Hematopoietic multipotent progenitor cell treated with erythropoietin and hydrocortisone succinate and interleukin-3 and kit ligand, for 17 days (in vitro differentiated cells): ENCODE measurements around the gene MCM7.

Experiments
- DNase-seq: peaks from one replicate; pipeline ENCODE4 v3.0.0-alpha.2; 2015; ENCODE audit warnings: low spot score

MCM7 gene

DNA sequence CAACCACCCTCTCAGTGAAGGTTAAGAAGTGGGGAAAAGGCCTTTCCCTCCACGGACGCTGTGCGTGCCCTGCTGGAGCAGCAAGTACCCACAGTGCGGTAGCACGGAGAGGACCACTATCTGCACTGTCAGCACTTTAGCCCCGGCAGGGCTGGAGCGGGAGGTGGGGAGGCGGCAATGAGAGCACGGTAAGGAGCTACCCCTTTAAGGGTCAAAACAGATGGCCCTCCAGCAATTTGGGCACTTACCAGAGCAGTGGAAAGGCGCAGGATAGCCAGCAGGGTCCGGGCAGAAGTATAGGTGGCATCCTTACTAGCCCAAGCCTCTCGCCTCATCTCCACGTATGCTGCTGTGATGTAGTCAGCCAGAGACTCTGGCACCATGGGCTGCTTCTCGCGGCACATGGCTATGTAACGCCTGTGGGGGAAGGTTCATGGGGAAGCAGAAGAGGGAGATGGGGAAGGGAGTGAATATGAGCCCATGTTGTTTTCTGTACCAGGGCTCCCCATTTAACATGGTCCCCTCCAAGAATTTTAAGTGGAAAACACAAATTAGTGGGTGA, 7.2 kb downstream of the MCM7 start:
- no peak for DNase-seq

DNA sequence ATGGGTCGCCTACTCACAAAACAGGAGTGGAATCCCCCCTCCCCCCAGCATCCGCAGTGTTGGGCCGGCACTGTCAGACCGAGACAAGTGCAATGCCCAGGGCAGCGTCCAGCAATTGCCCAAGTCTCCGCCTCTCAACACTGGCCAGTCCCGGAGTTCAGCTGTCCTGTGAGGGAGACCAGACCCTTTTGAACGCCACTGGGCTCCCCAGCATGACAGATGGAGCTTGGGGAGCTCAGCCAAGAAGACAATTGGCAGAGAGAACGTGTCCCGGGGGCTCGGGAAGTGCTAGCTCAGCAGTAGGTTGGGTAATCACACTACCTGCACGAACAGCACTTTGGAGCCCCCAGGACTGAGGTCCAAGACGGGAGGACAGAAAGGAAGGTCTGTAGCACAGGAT, 7.7 kb downstream of the MCM7 start:
- no peak for DNase-seq

DNA sequence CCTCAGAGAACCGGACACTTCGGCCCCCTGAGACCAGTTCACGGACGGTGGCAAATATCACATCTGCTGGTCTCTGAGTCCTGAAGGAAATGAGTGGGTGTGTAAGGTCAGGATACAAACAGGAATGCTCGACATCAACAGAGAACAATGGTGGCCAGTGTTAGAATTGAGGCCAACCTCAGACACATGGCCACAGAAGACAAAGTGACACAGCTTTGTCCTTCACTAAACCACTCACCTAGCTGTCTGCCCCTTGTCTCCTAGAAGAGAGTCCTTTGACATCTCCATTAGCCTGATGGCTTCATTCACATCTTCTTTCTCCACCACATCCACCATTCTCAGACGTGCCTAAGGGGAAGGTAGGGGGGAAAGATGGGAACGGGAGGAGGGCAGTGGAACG, 8.1 kb downstream of the MCM7 start:
- no peak for DNase-seq

DNA sequence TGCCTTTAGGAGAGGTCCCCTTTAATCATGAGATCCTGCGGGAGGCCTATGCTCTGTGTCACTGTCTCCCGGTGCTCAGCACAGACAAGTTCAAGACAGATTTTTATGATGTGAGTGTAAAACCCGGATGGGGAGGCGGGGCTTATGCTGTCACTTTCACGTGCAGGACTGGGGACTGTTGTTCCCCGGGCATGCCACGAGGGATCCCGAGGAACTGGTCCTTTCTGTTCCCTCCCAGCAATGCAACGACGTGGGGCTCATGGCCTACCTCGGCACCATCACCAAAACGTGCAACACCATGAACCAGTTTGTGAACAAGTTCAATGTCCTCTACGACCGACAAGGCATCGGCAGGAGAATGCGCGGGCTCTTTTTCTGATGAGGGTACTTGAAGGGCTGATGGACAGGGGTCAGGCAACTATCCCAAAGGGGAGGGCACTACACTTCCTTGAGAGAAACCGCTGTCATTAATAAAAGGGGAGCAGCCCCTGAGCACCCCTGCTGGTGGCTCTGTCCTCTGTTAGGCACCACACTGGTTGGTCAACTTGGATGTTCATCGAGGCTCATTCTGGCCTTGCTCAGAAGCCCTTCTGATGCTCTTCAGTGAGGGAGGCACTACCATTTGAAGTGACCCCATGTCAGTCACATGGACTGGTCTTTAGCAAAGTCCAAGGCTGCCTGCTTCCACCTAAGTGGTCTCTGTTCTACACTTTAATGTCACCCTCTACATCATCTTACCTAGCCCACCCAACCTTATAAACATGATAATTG, 9.6 kb downstream of the MCM7 start:
- DNase-seq = no peak

DNA sequence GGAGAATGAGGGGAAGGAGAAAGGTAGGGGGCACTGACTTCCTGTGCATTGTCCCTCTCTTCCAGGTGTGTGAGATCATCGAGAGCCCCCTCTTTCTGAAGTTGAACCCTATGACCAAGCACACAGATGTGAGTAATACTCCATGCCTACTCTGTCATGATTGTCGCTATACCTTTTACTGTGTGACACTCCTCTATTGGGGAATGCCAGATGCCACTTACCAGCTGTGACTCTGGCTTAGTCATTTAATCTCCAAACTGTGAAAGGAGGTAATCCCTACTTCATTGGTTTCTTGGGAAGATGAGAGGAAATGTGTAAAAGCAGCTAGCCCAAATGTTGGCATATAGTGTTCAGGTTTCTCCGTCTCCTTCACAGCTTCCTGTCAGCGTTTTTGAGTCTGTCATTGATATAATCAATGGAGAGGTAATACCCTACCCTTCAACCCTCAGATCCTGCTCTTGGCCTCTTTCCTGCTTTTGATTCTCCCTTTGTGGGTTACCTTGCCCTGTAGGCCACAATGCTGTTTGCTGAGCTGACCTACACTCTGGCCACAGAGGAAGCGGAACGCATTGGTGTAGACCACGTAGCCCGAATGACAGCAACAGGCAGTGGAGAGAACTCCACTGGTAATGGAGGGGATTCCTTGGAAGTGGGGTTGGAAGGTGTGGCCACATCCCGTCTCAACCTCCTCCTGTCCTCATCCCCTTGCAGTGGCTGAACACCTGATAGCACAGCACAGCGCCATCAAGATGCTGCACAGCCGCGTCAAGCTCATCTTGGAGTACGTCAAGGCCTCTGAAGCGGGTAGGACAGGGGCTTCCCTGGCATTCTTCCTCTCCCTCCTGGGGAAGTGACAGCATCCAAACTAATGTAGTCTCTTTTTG, 10.4 kb downstream of the MCM7 start:
- no peak for DNase-seq

GRCh38 chr7:100089458-100090196, 11.6 kb downstream of the MCM7 start:
- DNase-seq = no peak

DNA sequence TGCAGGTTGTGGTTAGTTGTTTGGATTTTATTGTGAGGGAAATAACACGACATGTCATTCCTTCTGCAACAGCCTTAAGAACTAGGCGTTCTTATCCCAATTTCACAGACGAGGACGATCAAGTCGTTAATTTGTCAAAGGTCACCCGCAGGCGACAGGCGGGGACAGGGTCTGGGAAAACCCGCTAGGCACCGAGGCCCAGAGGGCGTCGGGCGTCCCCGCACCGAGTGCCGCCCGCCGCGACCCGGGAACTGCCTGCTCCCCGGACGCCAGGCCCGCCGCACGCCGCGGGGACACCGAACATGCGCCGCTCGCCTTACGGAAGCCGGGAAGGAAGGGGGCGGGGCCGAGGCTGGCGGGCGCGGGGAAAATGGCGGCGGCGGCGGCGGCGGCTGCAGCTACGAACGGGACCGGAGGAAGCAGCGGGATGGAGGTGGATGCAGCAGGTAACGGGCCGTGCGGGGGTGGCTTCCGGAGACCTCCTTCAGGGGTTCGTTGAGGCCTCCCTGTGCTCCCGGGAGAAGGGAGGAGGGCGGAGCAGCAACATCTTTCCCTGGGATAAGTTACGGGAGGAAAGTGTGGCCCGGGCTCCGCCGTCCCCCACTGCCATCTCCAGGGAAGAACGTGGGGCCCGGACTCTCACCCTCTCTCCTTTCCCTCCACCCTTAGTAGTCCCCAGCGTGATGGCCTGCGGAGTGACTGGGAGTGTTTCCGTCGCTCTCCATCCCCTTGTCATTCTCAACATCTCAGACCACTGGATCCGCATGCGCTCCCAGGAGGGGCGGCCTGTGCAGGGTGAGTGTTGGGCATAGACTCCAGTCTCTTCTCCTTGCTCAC, 12.4 kb downstream of the MCM7 start, which contains the start of gene COPS6:
Gene COPS6, plus strand, starts transcription at position 349 of the 837 bp plus-strand sequence. Its CDS starts 22 bp downstream, at position 371.
- DNase-seq = peak; percentile 81

GRCh38 chr7:100088095-100088620, 13.0 kb downstream of the MCM7 start:
- DNase-seq = no peak

DNA sequence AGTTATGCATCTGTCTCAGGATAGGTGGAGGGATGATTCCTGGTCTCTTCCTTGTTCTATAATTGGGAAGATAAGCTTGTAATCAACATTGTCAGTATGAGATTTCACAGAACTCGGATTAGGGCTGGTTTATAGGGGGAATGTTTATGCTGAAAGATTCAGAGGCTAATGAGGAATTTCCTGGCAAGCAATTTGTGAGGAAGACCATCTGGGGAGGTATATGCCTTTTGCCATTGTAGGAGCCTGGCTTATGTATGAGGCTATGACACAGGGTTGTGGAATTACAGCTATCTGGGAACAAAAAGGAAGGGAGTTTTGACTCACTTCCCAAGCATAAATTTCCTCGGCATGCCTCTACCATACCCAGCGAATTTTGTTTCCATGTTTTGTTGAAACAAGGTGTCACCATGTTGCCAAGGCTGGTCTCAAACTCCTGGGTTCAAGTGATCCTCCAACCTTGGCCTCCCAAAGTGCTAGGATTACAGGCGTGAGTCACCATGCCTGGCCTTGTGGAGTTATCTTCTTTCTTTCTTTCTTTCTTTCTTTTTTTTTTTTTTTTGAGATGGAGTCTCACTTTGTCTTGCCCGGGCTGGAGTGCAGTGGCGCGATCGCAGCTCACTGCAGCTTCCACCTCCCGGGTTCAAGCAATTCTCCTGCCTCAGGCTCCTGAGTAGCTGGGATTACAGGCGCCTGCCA, 14.0 kb downstream of the MCM7 start:
- no peak for DNase-seq

DNA sequence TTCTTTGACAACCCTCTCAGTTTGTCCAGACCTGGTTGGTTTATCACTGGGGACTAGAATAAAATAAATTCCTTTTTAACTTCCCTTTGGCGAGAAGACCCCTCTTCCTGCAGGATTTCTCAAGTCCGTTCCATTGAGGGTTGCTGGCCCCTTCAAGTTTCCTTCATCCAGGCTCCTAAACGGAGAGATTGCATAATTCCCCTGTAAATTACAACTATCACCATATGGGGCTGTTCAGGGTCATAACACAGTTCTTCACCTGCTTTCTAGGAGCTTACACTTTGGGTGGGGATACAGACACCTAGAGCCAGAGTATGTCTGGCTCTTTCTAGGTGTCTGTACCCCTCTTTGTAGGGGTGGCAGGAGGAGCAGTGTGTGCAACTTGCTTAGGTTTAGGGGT, 15.7 kb downstream of the MCM7 start:
- DNase-seq = no peak

DNA sequence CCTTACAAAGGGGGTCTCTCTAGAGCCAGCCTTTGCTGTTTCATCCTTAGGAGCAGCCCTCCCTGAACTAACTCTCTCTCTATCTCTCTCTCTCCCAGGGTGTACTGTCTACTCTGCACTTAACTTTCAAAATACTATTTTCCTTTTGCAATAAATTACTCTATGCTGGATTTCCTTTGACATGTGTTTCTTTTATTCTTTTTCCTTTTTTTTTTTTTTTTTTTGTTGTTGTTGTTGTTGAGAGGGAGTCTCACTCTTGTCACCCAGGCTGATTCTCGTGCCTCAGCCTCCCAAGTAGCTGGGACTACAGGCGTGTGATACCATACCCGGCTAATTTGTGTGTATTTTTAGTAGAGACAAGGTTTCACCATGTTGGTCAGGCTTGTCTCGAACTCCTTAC, 18.2 kb downstream of the MCM7 start:
- no peak for DNase-seq

DNA sequence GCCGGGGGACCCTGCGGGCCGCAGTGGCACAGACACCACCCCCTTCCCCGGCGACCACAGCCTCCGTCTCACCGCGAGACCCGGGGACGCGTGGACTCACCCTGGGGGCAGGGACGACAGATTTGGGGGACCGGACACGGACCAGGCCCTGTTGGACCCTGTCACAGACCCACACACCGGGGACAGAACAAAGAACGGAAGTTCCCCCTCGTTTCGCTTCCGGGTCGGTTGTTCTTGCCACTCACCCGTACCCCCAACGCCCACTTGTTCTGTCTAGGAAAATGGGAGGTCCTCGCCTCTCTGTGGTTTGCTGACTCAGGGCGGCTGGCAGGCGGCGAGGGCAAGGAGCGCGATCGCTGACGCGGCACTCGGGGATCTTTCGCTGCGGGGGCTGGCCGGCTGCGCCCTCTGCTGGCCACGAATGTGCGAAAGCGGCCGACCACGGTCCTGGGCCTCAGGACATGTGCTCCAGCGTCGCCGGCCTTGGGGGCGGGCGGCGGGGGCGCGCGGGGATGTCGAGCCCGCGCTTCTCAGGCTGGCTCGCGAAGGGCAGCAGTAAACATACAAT, 19.6 kb downstream of the MCM7 start, which contains the start of gene ZNF3:
Gene ZNF3, minus strand, starts transcription at position 189 of the 568 bp plus-strand sequence. CDS start 4,366 bp downstream, outside the sequence.
- DNase-seq = peak; percentile 98

DNA sequence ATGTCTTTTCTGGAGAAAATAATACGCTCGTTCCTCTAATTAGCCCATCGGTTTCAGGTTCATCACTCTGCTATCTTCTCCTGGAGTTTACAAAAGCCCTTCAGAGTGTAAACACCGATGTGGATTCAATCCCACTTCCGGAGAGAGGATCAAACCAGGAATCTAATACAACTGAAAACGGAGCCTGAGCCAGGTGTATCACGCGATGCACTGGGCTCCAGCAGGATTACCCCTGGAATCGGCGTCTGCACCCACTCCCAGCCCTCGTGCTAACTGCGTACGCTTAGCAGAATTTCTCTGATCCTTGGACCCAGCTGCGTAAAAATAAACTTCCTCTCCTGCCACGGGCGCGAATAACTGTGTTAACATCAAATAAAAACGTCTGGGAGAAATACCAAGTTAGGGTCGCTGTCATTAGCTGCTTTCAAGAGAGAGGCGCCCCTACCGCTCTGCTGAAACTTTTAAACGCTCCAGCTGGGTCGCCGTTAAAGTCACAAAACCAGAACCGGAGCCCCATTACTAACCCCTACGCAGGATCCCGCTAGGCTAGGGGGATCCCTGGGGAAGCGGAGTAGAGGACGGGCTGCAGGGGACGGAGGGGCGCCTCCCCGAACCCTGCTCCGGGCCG, 20.2 kb downstream of the MCM7 start:
- DNase-seq = no peak

- DNase-seq = no peak
Measured at GRCh38 chr7:100079024-100079560, 22.1 kb downstream of the MCM7 start.

DNA sequence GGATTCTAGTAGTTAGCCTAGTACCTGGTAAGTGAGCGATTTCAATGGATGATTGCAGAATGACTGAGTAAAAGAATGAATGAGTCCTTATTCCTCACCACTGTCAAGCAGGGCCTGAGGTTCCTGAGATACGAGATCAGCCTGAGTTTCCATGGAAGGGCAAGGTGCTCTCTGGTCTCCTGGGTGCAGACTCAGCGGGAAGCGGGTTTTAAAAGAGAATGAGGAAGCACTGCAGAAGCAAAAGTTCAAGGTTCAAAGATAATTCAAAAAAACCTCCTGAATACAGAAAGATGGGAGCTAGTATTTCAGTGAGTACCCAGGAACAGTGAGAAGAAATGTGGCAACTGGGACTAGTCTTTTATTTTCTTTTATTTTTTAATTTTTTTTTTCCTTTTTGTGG, 24.0 kb downstream of the MCM7 start:
- DNase-seq = no peak

DNA sequence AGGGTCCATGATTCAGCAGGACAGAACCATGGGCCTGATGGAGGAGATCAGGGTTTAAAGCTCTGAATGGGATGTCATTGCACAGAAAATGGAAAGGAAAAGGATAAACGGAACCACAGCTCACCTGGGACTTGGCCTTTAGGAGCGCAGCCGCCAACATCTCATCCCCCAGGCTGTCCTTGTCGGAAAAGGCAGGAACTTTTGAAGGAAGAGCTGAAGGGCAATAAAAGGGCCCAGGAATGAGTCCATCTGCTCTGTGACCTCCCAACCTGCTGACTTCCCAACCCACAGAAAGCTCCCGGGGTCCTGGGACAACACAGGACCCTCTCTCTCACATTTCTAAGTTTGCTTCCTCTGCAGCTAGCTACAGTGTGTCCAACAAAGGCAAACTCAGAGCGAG, 25.8 kb downstream of the MCM7 start:
- DNase-seq = no peak

DNA sequence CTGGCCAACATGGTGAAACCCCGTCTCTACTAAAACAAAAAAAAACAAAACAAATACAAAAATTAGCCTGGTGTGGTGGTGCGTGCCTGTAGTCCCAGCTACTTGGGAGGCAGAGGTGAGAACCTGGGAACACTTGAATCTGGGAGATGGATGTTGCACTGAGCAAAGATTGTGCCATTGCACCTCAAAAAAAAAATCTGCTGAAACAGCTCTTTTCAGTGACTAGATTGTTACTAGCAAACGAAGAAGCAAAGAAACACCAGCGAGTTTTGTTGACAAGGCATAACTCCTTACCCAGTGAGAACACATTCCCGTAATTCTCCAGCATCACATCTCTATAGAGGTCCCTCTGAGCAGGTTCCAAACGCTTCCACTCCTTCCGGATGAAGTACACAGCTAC, 26.4 kb downstream of the MCM7 start:
- DNase-seq = no peak

DNA sequence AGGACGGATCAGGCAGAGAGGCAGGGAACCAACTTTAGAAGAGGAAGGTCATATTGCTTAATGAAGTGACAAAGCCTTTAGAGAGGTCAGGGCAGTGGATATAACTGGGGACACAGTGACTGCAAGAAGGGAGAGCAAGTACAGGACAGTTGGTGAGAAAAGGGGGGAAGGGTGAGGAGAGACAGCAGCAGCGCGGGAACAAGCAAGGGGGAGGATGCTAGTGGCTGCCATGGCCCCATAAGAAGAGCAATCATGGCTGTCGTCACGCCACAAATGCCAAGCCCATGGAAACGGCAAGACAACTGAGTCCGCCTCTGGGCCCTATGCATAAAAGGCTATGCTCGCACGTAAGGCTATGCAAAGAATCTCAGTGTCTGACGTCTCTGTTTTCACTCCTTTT, 28.7 kb downstream of the MCM7 start:
- no peak for DNase-seq
